Kidney (tissue), 14 donors: ENCODE data around the gene SECISBP2L. TPM values are rescaled to one million over a fixed set of nuclear protein-coding genes. Genes with fewer than 3 reads are reported as not detected.

ENCODE experiments used
- DNase-seq, 5 donors: peaks; one replicate each; pipeline ENCODE4 v3.0.0-alpha.2; 2013 to 2020
- FAIRE-seq: peaks from 2 replicates; lab custom pipeline; 2012; peaks lifted over from hg19 to GRCh38; lab: Jason Lieb, UNC
- H3K27ac ChIP-seq, 2 donors: one replicate each; pipeline ENCODE4 v1.7.0; 2013; ENCODE audit warnings: low read depth in 2 of 2, low read length in 2 of 2, inconsistent platforms in 1 of 2
- H3K27me3 ChIP-seq: one replicate; pipeline ENCODE4 v1.7.1; 2013; ENCODE audit warnings: low read length, inconsistent platforms; ENCODE audit not compliant: control insufficient read depth, insufficient read depth
- H3K36me3 ChIP-seq, 3 donors: one replicate each; pipeline versions ENCODE4 v1.7.0 to v1.7.1; 2013; ENCODE audit warnings: low read length in 3 of 3, control low read depth in 1 of 3, inconsistent platforms in 1 of 3; ENCODE audit not compliant: insufficient read depth in 3 of 3, control insufficient read depth in 2 of 3
- H3K4me1 ChIP-seq, 3 donors: one replicate each; pipeline versions ENCODE4 v1.7.0 to v1.7.1; 2013; ENCODE audit warnings: low read length in 3 of 3, inconsistent platforms in 1 of 3, low read depth in 1 of 3; ENCODE audit not compliant: control insufficient read depth in 2 of 3, insufficient read depth in 2 of 3
- H3K4me3 ChIP-seq, 3 donors: one replicate each; pipeline versions ENCODE4 v1.7.0 to v1.8.1; 2013; ENCODE audit warnings: low read length in 3 of 3, control low read depth in 1 of 3, inconsistent platforms in 1 of 3
- H3K9ac ChIP-seq, 3 donors: one replicate each; pipeline versions ENCODE4 v1.7.0 to v1.7.1; 2013; ENCODE audit warnings: low read length in 3 of 3, control low read depth in 1 of 3, inconsistent platforms in 1 of 3
- H3K9me3 ChIP-seq, 3 donors: one replicate each; pipeline versions ENCODE4 v1.7.0 to v1.7.1; 2013; ENCODE audit warnings: low read length in 3 of 3, control low read depth in 1 of 3, inconsistent platforms in 1 of 3; ENCODE audit not compliant: control insufficient read depth in 2 of 3, insufficient read depth in 1 of 3
- CTCF ChIP-seq: IDR thresholded peaks from 3 replicates; pipeline ENCODE4 v1.5.1; 2012; ENCODE audit warnings: mild to moderate bottlenecking, moderate library complexity, borderline replicate concordance; ENCODE audit not compliant: insufficient read depth; ENCODE audit errors: extremely low read depth
- intact Hi-C: fragments of 100-400 bp; cut with DNase I; formaldehyde crosslinking; loops from one replicate; pipeline ENCODE4 v1.11.1; 2022
- polyA plus RNA-seq: library from polyadenylated mRNA; stranded (reverse); fragments of 350-450 nt; fragmentation: Illumina TruSeq; extraction: RNeasy Lipid Tissue Mini Kit (QIAGEN cat#74804); gene quantifications from one replicate; pipeline ENCODE4 v1.2.3, GENCODE V29; 2014; ENCODE audit warnings: low read depth, low replicate concordance; ENCODE audit not compliant: insufficient read depth
- total RNA-seq: library from RNA; stranded (reverse); fragmentation: NEBNext Ultra II Directional; extraction: Animal tissue kit (Norgen Biotek cat#: 25700); gene quantifications from one replicate; pipeline ENCODE4 v1.2.1, GENCODE V29; 2021
- donor health status: control.
- donor health status: control.
- donor health status: control.
- donor health status: control.
- donor health status: control.
- donor health status: DM: yes; HTN: yes; CAD: no.
- donor health status: Normal renal cell carcinoma (clear cell type).

Gene SECISBP2L
- total and polyA plus RNA-seq, 2 donors from 2014 or later: 10.2 to 67.0 TPM

- FAIRE-seq: no peak
- H3K36me3 ChIP-seq: no peaks in the 10 kb centered on the region
- H3K9me3 ChIP-seq: no peaks in the 10 kb centered on the region
- no peak overlapping the region for H3K27ac ChIP-seq
- intact Hi-C loops: no loop called here
- H3K27me3 ChIP-seq: no peaks in the 10 kb centered on the region
- no peak for TF ChIP-seq CTCF
- H3K4me1 ChIP-seq: peaks cover 0 to 10% (median 9%) of the 10 kb centered on the region in 3 donors
- no peak for DNase-seq
- no peak overlapping the region for H3K9ac ChIP-seq
- H3K4me3 ChIP-seq: no peak overlapping the region
Observed at GRCh38 chr15:48964898-48965297, 81.3 kb downstream of the SECISBP2L start.

- no peak for TF ChIP-seq CTCF
- peak within 1 kb of the TSS; percentile 52 to 66 (median 58) for H3K4me3 ChIP-seq
- no peaks in the 10 kb centered on the region for H3K36me3 ChIP-seq
- no peak within 1 kb of the TSS for H3K27ac ChIP-seq
- H3K9me3 ChIP-seq: no peaks in the 10 kb centered on the region
- peak within 1 kb of the TSS in 1 of 3 donors; percentile 26 for H3K9ac ChIP-seq
- no peaks in the 10 kb centered on the region for H3K27me3 ChIP-seq
- DNase-seq (peak; percentile 80 to 92 (median 82)), FAIRE-seq (no peak)
- intact Hi-C loops: no loop called here
- H3K4me1 ChIP-seq: peaks cover 0 to 10% (median 9%) of the 10 kb centered on the region in 3 donors
Observed at GRCh38 chr15:48963524-48964113, 82.6 kb downstream of the SECISBP2L start, which contains the start of gene SHC4. Gene SHC4 (minus strand): TSS chr15:48963919. CDS start chr15:48963015, 904 bp downstream.

- TF ChIP-seq CTCF: no peak
- peaks cover 0 to 10% (median 9%) of the 10 kb centered on the region in 3 donors for H3K4me1 ChIP-seq
- no peaks in the 10 kb centered on the region for H3K9me3 ChIP-seq
- H3K4me3 ChIP-seq: peak overlapping the region; percentile 52 to 66 (median 58)
- no peaks in the 10 kb centered on the region for H3K27me3 ChIP-seq
- no peak for FAIRE-seq
- peak; percentile 74 to 84 (median 79) for DNase-seq
- H3K27ac ChIP-seq: no peak overlapping the region
- peak overlapping the region in 1 of 3 donors; percentile 26 for H3K9ac ChIP-seq
- intact Hi-C loops: no loop called here
- H3K36me3 ChIP-seq: no peaks in the 10 kb centered on the region
Observed at GRCh38 chr15:48962662-48963523, 83.4 kb downstream of the SECISBP2L start.
